Endothelial cell of umbilical vein (primary cell): ENCODE measurements around the gene IL13RA1.

ENCODE experiments used
- CTCF ChIP-seq, 2 donors: IDR thresholded peaks; 1 replicate in 1 of 2; 2 replicates in 1 of 2; pipeline ENCODE4 v1.5.1; 2011; ENCODE audit warnings: low read length in 2 of 2, mild to moderate bottlenecking in 2 of 2, moderate library complexity in 2 of 2, control low read depth in 1 of 2, inconsistent platforms in 1 of 2, low read depth in 1 of 2; ENCODE audit not compliant: insufficient read depth in 1 of 2; ENCODE audit errors: extremely low read depth in 1 of 2
- EZH2 ChIP-seq: IDR thresholded peaks from 2 replicates; pipeline ENCODE4 v1.6.1; 2012; ENCODE audit warnings: borderline replicate concordance, low read depth, mild to moderate bottlenecking, moderate library complexity, low read length, inconsistent platforms; ENCODE audit not compliant: severe bottlenecking
- FOS ChIP-seq: IDR thresholded peaks from 2 replicates; pipeline ENCODE4 v1.6.1; 2011; ENCODE audit warnings: mild to moderate bottlenecking, low read length, moderate library complexity, borderline replicate concordance; ENCODE audit not compliant: insufficient read depth
- JUN ChIP-seq: IDR thresholded peaks from 2 replicates; pipeline ENCODE4 v1.6.1; 2011; ENCODE audit warnings: borderline replicate concordance, low read depth; ENCODE audit not compliant: insufficient read length, insufficient read depth
- MAX ChIP-seq: IDR thresholded peaks from 2 replicates; pipeline ENCODE4 v1.6.1; 2011; ENCODE audit not compliant: insufficient read depth, insufficient read length
- MYC ChIP-seq: IDR thresholded peaks from one replicate; pipeline ENCODE4 v1.6.1; 2011; ENCODE audit warnings: mild to moderate bottlenecking, low read depth, low read length
- POLR2A ChIP-seq: IDR thresholded peaks from 2 replicates; pipeline ENCODE4 v1.6.1; 2012; ENCODE audit warnings: low read depth, mild to moderate bottlenecking, control low read depth, low read length
- POLR2AphosphoS5 ChIP-seq: IDR thresholded peaks from 2 replicates; pipeline ENCODE4 v1.6.1; 2012; ENCODE audit warnings: low read depth, mild to moderate bottlenecking, control low read depth, low read length, moderate library complexity; ENCODE audit not compliant: insufficient read depth

- no peak for TF ChIP-seq CTCF (IDR thresholded peaks at IDR 0.05; ENCODE audit: extremely low read depth in 1 of 2, insufficient read depth in 1 of 2, low read depth in 1 of 2, low read length in 2 of 2)
- TF ChIP-seq EZH2 = no peak
- no peak for TF ChIP-seq MAX
- TF ChIP-seq POLR2A = no peak
- TF ChIP-seq FOS = no peak
- no peak for TF ChIP-seq POLR2AphosphoS5
- TF ChIP-seq JUN = no peak
- no peak for TF ChIP-seq MYC
These were observed 48.1 kb upstream of the IL13RA1 start for GRCh38 chrX:118679290-118679689.
